RWPE2 (cell line): ENCODE measurements around the gene MTG1.
A peak's percentile ranks its signal among the peaks of the same experiment; 100 is the strongest.

ENCODE experiments used
- ATAC-seq: fragments of 200-7000 bp; cut with Tn5 transposase; 3 replicates; pipeline ENCODE4 v1.9.1; 2021; ENCODE audit warnings: low read depth
- DNase-seq: peaks from one replicate; pipeline ENCODE4 v3.0.0-alpha.2; 2020; ENCODE audit warnings: low spot score
- H3K27ac ChIP-seq: fragments of 450-650 bp; 2 replicates; pipeline ENCODE4 v1.5.1; 2017; ENCODE audit warnings: mild to moderate bottlenecking; ENCODE audit not compliant: poor library complexity, severe bottlenecking
- H3K27me3 ChIP-seq: fragments of 250-450 bp; sonication (Bioruptor Pico); 2 replicates; pipeline ENCODE4 v1.5.1; 2021; ENCODE audit warnings: mild to moderate bottlenecking, moderate library complexity; ENCODE audit not compliant: insufficient read depth, poor library complexity, severe bottlenecking
- H3K36me3 ChIP-seq: fragments of 250-450 bp; sonication (Bioruptor Pico); 2 replicates; pipeline ENCODE4 v1.5.1; 2020; ENCODE audit warnings: low read depth, mild to moderate bottlenecking, moderate library complexity
- H3K4me1 ChIP-seq: fragments of 250-450 bp; sonication (Bioruptor Pico); 2 replicates; pipeline ENCODE4 v1.5.1; 2021; ENCODE audit warnings: mild to moderate bottlenecking, moderate library complexity; ENCODE audit not compliant: insufficient read depth, poor library complexity, severe bottlenecking
- H3K4me3 ChIP-seq: fragments of 250-450 bp; sonication (Bioruptor Pico); 2 replicates; pipeline ENCODE4 v1.5.1; 2021; ENCODE audit warnings: mild to moderate bottlenecking, moderate library complexity; ENCODE audit not compliant: severe bottlenecking
- H3K9me3 ChIP-seq: fragments of 250-450 bp; sonication (Bioruptor Pico); 2 replicates; pipeline ENCODE4 v1.5.1; 2021; ENCODE audit warnings: mild to moderate bottlenecking, moderate library complexity; ENCODE audit not compliant: severe bottlenecking
- TF ChIP-seq, protein P1 (sequence below): fragments of 450-650 bp; IDR thresholded peaks from one replicate; pipeline ENCODE4 v1.5.1; 2017; ENCODE audit warnings: mild to moderate bottlenecking, moderate library complexity; ENCODE audit not compliant: poor library complexity, severe bottlenecking

Gene MTG1

DNA sequence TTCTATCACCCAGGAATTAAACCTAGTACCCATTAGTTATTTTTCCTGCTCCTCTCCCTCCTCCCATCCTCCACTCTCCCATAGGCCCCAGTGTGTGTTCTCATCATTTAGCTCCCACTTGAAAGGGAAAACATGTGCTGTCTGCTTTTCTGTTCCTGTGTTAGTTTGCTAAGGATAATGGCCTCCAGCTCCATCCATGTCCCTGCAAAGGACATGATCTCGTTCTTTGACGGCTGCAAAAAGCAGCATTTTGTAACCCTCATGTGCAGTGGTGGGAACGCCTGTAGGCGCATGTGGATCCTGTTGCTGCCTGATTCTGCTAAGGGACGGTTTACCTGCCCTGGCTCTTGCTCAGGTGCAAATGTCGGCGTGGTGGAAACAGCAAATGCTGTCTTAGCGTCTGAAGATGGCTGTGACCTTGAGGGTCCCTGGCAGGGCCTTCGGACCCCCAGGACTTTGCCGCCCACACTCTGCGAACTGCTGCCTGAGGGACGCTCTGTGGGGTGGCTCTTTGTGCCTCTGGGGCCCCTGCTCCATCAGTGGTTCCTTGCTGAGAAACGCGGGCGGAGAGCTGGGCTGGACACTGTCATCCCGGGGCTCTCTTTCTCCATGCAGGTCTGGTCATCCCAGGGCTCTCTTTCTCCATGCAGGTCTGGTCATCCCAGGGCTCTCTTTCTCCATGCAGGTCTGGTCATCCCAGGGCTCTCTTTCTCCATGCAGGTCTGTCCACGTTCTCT lies 5.6 kb upstream of the MTG1 start:
- ATAC-seq = no peak

DNA sequence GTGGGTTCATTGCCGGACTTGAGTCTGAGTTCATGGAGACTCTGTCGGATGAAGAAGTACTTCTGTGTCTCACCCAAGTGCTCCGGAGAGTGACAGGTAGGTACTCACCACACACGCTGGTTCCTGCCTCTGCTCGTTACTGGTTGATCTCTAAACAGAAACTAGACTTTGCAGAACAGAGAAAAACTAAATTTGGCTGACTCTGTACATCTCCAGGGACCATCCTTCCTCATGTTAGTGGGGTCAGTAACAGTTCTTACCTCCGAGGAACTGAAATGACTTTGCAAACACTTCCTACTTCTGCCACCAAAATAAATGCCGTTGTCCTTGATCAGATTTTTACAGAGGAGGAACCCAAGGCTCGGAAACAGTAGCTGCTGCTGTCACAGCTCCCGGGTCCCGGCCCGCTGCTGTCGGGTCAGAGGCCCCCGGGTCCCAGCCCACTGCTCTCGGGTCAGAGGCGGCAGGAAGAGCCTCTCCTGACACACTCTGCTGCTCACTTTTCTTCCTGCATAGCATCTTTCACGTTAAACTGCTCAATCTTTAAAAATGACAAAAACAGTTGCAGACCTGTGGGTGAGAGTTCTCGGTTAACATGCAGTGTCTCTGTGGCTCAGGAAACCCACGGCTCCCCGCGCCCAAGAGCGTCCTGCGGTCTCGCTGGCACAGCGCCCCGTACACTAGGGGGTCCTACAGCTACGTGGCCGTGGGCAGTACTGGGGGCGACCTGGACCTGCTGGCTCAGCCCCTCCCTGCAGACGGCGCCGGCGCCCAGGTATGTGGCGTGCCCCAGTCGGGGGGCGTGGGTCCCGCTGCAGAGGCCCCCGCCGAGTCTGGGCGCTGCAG lies 4.8 kb upstream of the MTG1 start:
- no peaks in the 10 kb centered on the region for H3K36me3 ChIP-seq
- peaks cover 5% of the 10 kb centered on the region for H3K4me1 ChIP-seq
- DNase-seq = peak; percentile 38
- no peaks in the 10 kb centered on the region for H3K27me3 ChIP-seq
- ATAC-seq = no peak
- no peak overlapping the region for H3K27ac ChIP-seq
- no peak overlapping the region for H3K4me3 ChIP-seq
- no peaks in the 10 kb centered on the region for H3K9me3 ChIP-seq
- TF ChIP-seq, protein P1, sequence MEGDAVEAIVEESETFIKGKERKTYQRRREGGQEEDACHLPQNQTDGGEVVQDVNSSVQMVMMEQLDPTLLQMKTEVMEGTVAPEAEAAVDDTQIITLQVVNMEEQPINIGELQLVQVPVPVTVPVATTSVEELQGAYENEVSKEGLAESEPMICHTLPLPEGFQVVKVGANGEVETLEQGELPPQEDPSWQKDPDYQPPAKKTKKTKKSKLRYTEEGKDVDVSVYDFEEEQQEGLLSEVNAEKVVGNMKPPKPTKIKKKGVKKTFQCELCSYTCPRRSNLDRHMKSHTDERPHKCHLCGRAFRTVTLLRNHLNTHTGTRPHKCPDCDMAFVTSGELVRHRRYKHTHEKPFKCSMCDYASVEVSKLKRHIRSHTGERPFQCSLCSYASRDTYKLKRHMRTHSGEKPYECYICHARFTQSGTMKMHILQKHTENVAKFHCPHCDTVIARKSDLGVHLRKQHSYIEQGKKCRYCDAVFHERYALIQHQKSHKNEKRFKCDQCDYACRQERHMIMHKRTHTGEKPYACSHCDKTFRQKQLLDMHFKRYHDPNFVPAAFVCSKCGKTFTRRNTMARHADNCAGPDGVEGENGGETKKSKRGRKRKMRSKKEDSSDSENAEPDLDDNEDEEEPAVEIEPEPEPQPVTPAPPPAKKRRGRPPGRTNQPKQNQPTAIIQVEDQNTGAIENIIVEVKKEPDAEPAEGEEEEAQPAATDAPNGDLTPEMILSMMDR = no peak

More for the DNA sequence above, 5.6 kb upstream of the MTG1 start:
- peak; percentile 43 for DNase-seq
- H3K4me1 ChIP-seq = peaks cover 5% of the 10 kb centered on the region
- no peaks in the 10 kb centered on the region for H3K27me3 ChIP-seq
- no peak overlapping the region for H3K4me3 ChIP-seq
- TF ChIP-seq, protein P1 = no peak
- no peaks in the 10 kb centered on the region for H3K36me3 ChIP-seq
- no peak overlapping the region for H3K27ac ChIP-seq
- no peaks in the 10 kb centered on the region for H3K9me3 ChIP-seq

DNA sequence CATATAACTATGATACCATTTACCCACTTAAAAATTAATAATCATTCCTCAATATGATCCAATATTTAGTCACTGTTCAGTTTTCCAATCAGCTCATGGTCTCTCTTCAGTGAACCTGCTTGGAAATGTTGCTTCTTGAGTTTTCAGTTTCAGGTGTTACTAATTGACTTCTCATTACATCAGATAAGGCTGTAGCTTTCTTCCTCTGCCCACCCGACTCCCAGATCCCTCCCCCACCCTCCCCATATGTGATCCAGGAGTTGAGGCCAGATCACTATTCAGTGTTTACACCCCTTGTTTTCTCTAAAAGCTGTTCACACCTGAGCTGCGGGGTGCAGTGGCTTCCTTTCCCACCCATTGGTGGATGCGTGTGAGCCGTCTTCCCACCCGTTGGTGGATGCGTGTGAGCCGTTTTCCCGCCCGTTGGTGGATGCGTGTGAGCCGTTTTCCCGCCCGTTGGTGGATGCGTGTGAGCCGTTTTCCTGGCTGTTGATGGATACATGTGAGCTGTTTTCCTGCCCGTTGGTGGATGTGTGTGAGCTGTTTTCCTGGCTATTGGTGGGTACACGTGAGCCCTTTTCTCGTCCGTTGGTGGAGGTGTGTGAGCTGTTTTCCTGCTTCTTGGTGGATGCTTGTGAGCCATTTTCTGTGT lies 3.2 kb upstream of the MTG1 start:
- Histone ChIP-seq H3K36me3 (peaks cover 4% of the 10 kb centered on the region), H3K4me1 (peaks cover 5% of the 10 kb centered on the region), H3K9me3 (no peaks in the 10 kb centered on the region), H3K27me3 (no peaks in the 10 kb centered on the region), H3K4me3 (no peak overlapping the region), H3K27ac (no peak overlapping the region)
- DNase-seq (peak; percentile 9), ATAC-seq (no peak)
- TF ChIP-seq, protein P1 = no peak

DNA sequence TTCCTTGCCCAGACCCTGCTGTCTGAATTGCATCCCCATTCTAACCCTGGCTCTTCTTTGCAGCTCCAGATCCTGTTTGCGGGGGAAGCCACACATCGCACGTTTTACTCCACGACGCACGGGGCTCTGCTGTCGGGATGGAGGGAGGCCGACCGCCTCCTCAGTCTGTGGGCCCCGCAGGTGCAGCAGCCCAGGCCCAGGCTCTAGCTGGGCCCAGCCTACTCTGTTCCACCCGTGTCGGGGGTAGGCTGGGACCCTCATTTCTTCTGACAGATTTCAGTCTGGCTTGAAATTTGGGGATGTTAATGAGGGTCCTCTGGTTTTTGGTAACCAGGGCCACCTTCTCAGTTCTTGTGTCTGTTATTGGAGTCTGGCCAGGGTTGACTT lies 2.7 kb upstream of the MTG1 start:
- ATAC-seq = no peak
- DNase-seq = peak; percentile 39
- Histone ChIP-seq H3K4me3 (no peak overlapping the region), H3K4me1 (peaks cover 5% of the 10 kb centered on the region), H3K9me3 (no peaks in the 10 kb centered on the region), H3K36me3 (peaks cover 9% of the 10 kb centered on the region), H3K27ac (no peak overlapping the region), H3K27me3 (no peaks in the 10 kb centered on the region)
- TF ChIP-seq, protein P1 = no peak
